GM15510 (cell line): ENCODE data around the gene ARHGAP15.

Experiments used
- POLR2A ChIP-seq: IDR thresholded peaks from 3 replicates; pipeline ENCODE4 v1.6.1; 2011; ENCODE audit warnings: borderline replicate concordance; ENCODE audit not compliant: insufficient read length; ENCODE audit errors: extremely low read depth

Gene ARHGAP15

DNA sequence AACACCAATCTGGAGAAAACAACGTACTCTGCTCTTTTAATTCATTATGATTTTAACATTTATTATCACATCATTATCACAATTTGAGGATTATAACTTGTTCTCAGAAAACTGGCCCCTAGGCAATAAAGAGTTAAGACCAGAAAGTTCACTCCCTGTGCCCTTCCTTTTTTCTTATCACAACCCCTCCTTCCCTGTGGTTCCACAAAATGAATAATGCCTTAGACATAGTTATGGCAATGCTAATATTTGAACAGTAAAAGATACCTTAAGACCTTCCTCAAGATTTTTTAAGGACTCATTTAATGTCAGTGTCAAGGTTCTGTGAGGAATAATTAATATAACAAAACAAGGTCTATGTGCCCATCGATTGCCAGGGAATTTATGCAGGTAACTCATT lies 596.2 kb downstream of the ARHGAP15 start:
- no peak for TF ChIP-seq POLR2A

DNA sequence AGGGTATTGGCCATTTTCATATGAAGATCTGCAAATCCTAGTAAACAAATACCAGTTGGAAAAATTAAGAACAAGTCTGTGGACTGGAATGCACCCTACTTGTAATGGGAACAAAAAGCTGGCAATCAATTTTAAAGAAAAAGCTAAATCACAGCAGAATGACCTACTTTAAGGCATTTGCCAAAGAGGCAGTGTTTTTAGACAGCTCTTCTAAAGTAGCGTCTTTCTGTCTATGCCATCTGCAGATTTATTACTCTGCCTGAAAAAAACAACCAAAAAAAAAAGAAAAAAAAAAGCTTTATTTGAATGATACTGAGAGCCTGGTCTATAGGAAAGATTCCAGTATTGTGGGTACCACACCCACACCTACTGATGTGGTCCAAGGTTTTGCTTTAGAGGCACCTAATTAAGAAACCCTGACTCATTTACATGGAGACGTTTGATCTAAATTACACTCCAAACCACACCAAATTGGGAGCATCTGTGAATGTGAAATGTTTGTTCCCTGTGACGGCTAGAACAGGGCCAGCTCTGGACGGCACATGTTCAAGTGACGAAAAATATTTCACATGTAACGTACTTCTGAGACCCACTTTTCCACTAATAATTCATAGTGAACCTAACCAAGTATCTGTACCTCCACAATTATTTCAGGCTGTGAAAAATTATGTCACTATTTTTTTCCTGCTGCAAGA lies 597.1 kb downstream of the ARHGAP15 start:
- no peak for TF ChIP-seq POLR2A

- TF ChIP-seq POLR2A = no peak
These were observed 599.3 kb downstream of the ARHGAP15 start for GRCh38 chr2:143728498-143728897.

- TF ChIP-seq POLR2A = no peak
These were observed 600.1 kb downstream of the ARHGAP15 start for GRCh38 chr2:143729296-143729814.

- TF ChIP-seq POLR2A = no peak
These were observed 601.1 kb downstream of the ARHGAP15 start for GRCh38 chr2:143730155-143730952.

DNA sequence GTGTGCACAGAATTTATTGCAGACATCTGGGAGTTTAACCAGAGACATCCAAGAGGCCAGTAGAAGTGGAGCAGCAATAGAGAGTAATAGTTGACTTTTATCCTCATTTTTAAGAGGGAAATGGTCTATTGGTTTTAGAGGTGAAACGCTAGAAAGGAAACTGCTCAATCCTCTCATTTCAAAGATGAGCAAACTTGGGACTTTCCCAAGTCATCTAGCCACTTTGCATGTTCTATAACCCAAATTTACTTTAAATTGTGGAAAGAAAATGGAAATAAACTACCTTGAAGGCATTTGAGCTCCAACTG lies 601.7 kb downstream of the ARHGAP15 start:
- TF ChIP-seq POLR2A = no peak

DNA sequence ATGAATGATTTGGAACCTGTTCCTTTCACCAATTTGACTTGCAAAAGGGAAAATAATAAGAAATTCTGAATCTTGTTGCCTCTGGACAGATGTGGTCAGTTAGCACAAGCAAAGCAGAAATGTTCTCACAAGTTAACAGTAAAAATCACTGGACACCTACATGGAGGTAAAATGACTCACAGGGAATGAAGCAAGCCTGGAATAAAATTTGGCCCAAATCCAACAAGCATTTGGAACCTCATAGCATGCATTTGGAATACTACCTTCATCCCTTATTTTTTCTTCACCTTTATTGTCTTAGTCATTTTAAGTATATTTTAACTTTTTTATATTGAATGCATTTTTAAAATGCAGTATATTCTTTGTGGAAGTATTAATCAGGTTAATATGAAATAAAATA lies 602.9 kb downstream of the ARHGAP15 start:
- no peak for TF ChIP-seq POLR2A

DNA sequence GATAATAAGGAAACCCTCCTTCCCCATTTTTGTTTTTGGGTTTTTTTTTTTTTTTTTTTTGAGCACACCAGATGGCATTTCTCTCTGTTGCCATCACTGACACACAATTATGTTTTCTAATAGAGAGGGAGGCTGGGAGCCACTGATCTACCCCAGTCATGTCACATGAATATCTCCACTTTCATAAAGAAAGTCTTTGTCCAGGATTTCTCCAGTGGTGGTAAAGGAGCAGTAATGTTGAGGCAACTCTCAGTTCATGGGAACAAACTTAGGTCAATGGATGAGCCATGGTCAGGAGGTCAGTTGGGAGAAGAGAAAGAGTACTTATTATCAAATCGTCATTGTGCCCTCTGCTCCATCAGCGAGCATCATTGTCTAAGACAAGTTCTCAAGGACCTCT lies 603.7 kb downstream of the ARHGAP15 start:
- no peak for TF ChIP-seq POLR2A

- TF ChIP-seq POLR2A = no peak
These were observed 605.3 kb downstream of the ARHGAP15 start for GRCh38 chr2:143734507-143734906.

DNA sequence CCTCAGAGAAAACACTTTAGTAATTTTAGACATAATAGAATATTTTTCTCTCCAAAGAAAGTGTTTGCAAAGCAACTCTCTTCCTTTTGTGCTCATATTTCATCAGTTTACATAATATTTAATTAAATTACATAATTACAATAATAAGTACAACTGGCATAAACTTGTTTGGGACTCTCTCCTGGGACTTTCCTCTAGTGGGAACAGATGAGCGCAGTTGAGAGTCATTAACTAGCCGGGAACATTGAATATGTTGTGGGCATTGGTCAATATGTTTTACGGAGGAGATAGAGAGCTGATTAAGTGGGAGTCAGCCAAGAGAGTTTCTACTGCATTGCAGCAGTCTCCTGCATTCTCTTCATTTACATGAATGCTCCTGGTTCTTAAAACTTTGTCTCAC lies 607.7 kb downstream of the ARHGAP15 start:
- no peak for TF ChIP-seq POLR2A

DNA sequence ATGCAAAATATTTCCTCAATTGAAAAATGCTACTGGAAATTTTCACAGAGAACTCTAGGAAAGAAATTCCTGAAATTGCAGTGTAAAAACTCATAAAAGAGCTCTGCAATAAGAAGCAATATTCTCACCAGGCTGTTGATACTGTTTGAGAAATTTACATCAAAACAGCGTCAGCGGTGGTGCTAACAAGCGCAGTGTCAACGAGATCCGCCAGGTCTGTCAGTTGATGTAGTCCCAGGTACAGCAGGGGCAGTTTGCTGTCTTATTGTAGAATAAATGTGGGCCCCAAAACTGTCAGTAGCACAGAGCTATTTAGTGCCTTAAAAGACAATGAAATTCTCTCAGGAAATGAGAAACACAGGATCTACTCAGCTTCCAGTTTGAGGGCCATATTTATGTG lies 611.2 kb downstream of the ARHGAP15 start:
- TF ChIP-seq POLR2A = no peak

DNA sequence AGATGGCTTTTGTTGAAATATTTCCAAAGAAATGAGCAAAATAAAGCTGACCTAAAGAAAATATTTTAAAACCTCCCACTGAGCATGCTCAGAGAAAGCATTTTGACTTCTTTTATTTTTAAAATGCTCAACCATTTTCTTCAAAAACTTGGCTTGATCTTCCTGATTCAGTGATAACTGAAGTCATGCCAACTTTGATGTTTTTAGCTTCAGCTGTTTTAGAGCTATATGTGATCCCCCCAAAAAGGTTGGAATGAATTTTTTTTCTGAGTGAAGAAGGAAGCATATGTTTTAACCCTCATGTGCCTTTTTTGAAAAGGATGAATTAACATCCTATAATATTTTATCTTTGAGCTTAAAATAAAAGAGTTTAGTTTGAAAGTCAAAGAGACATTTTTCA lies 612.0 kb downstream of the ARHGAP15 start:
- TF ChIP-seq POLR2A = no peak

GRCh38 chr2:143742581-143742980 lies 613.4 kb downstream of the ARHGAP15 start:
- TF ChIP-seq POLR2A = no peak

DNA sequence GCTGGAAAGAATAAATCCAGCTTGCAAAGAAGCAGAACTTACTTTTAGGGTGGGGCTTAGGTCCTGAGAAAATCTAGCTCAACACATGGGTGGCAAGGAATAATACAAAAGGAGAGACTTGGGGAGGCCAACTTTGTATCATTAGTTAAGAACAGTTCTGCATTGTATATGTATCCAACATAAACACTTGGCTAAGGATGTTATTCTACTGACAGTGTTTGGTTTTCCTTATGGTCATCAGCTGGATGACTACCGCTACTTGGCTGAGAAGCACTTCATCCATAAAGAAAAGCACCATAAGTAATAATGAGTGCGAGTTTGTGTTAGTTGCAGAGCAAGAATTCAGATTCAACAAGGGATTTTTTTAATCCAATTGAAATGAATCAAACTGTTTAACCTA lies 614.9 kb downstream of the ARHGAP15 start:
- TF ChIP-seq POLR2A = no peak

DNA sequence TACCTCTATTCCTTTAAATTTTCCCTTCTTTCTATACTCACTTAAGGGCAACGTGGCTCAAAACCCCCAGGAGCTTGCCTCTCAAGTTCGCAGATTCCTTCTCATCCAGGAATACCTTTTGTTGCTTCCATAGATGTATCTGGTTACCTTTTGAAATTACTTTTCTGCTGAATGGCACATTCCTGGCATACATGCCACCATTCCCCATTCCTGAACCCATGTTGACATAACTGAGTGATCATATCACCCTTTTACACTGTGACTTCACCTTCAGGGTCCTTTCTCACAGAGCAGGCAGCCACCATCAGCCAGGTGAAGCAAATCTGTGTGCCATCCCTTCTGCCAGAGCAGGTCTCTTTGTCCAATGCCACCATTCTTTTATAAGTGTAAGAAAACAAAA lies 615.8 kb downstream of the ARHGAP15 start:
- TF ChIP-seq POLR2A = no peak

DNA sequence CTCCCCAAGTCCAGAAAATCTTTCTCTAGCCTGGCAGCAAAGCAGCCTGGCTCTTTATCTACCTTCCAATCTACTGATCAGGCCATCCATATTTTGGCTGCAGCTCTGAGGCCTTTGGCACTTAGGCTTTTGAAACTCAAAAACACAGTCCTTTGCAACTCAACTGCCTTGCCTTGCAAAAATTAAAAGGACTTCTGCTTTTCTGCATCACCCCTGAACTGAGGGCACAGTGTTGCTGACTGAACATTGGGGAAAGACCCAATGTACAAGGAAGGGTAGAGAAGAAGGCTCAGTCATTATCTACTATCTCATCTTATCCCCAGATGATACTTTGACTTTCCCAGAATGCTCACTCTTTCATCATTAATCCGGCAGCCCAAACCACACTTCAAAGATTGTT lies 625.5 kb downstream of the ARHGAP15 start:
- no peak for TF ChIP-seq POLR2A
